ENCODE results near the gene CDKL1.

- TF ChIP-seq POU2F2 (IDR thresholded peaks at IDR 0.05; ENCODE audit: low read depth, low read length) = no peak
- no peak for TF ChIP-seq POLR2A (IDR thresholded peaks at IDR 0.05; ENCODE audit: low read depth, low read length)
- TF ChIP-seq SPI1 (IDR thresholded peaks at IDR 0.05; ENCODE audit: low read depth, low read length) = no peak
- TF ChIP-seq TAF1 (IDR thresholded peaks at IDR 0.05; ENCODE audit: low read depth, low read length) = no peak
- TF ChIP-seq POLR2AphosphoS5 (IDR thresholded peaks at IDR 0.05; ENCODE audit: low read depth, low read length) = no peak
- no peak for TF ChIP-seq PAX5 (IDR thresholded peaks at IDR 0.05; ENCODE audit: insufficient read depth, low read length, severe bottlenecking)
These were observed 14.8 kb downstream of the CDKL1 start for GRCh38 chr14:50381823-50382287.

All from GM12891 (cell line).